BLaER1 treated with 17β-estradiol and CSF1 and Interleukin-3, amounts not matched to agents 10 nM and 100 nM (cell line): ENCODE measurements around the gene CREB3L2.
"Not testable (repeated sequence)": the region's sequence is repeated elsewhere in the genome, so short reads cannot be mapped to it uniquely, and the experiment has no call there.

Experiments used
- H3K27ac ChIP-seq, 11 experiments: shearing (Covaris generic); formaldehyde crosslinking; 2 replicates each; pipeline ENCODE4 v1.8.1; 2022
- H3K27me3 ChIP-seq, 11 experiments: shearing (Covaris generic); formaldehyde crosslinking; 2 replicates each; pipeline ENCODE4 v1.8.1; 2022
- H3K36me3 ChIP-seq, 11 experiments: shearing (Covaris generic); formaldehyde crosslinking; 2 replicates each; pipeline ENCODE4 v1.8.1; 2022
- H3K4me1 ChIP-seq, 10 experiments: shearing (Covaris generic); formaldehyde crosslinking; 2 replicates each; pipeline ENCODE4 v1.8.1; 2022
- H3K4me2 ChIP-seq, 11 experiments: shearing (Covaris generic); formaldehyde crosslinking; 2 replicates each; pipeline ENCODE4 v1.8.1; 2022
- H3K4me3 ChIP-seq, 10 experiments: shearing (Covaris generic); formaldehyde crosslinking; 2 replicates each; pipeline ENCODE4 v1.8.1; 2022
- H3K9ac ChIP-seq, 11 experiments: shearing (Covaris generic); formaldehyde crosslinking; 2 replicates each; pipeline ENCODE4 v1.8.1; 2022
- H3K9me3 ChIP-seq, 11 experiments: shearing (Covaris generic); formaldehyde crosslinking; replicated peaks in 1 of 11; 2 replicates each; pipeline ENCODE4 v1.8.1; 2022
- H4K20me1 ChIP-seq, 11 experiments: shearing (Covaris generic); formaldehyde crosslinking; 2 replicates each; pipeline ENCODE4 v1.8.1; 2022
- Cebpa-rat ChIP-seq, 11 experiments: shearing (Covaris generic); IDR thresholded peaks; 2 replicates each; pipeline ENCODE4 v1.8.1; 2022

CREB3L2 gene

GRCh38 chr7:137836541-137836940 is 165.3 kb downstream of the CREB3L2 start:
- H3K27me3 ChIP-seq, result no peaks in the 10 kb centered on the region
- H3K4me1 ChIP-seq, result peaks cover 0 to 17% (median 0%) of the 10 kb centered on the region in 10 experiments; a peak in 4 of 20 replicates
- H3K27ac ChIP-seq, result no peak overlapping the region
- H3K4me2 ChIP-seq, result peak overlapping the region in 2 of 11 experiments; percentile 34 to 43; a peak in 3 of 22 replicates
- H3K9ac ChIP-seq, result no peak overlapping the region
- H3K36me3 ChIP-seq, result peaks cover 0 to 21% (median 0%) of the 10 kb centered on the region in 11 experiments; a peak in 6 of 22 replicates
- H3K4me3 ChIP-seq, result no peak overlapping the region
- no peaks in the 10 kb centered on the region for H4K20me1 ChIP-seq
- no peak for TF ChIP-seq Cebpa-rat (IDR thresholded peaks at IDR 0.05)
- peaks cover 27 to 34% (median 30%) of the 10 kb centered on the region in 11 experiments for H3K9me3 ChIP-seq

GRCh38 chr7:137836113-137836509 is 165.8 kb downstream of the CREB3L2 start:
- H3K4me3 ChIP-seq, result no peak overlapping the region

GRCh38 chr7:137835486-137836112 is 166.3 kb downstream of the CREB3L2 start:
- Histone ChIP-seq H3K4me1 (peaks cover 0 to 17% (median 0%) of the 10 kb centered on the region in 10 experiments; a peak in 4 of 20 replicates), H3K4me2 (no peak overlapping the region), H3K9me3 (peaks cover 31 to 41% (median 37%) of the 10 kb centered on the region in 11 experiments), H3K27ac (no peak overlapping the region), H3K36me3 (peaks cover 0 to 21% (median 0%) of the 10 kb centered on the region in 11 experiments; a peak in 6 of 22 replicates), H3K9ac (no peak overlapping the region), H3K27me3 (no peaks in the 10 kb centered on the region), H3K4me3 (no peak overlapping the region), H4K20me1 (no peaks in the 10 kb centered on the region)
- TF ChIP-seq Cebpa-rat (IDR thresholded peaks at IDR 0.05), result no peak

More at GRCh38 chr7:137836113-137836509, 165.8 kb downstream of the CREB3L2 start:
- peaks cover 0 to 21% (median 0%) of the 10 kb centered on the region in 11 experiments; a peak in 6 of 22 replicates for H3K36me3 ChIP-seq
- H3K27me3 ChIP-seq, result no peaks in the 10 kb centered on the region
- peak overlapping the region in 1 of 11 experiments; percentile 43; a peak in 1 of 22 replicates for H3K4me2 ChIP-seq
- no peak overlapping the region for H3K27ac ChIP-seq
- H3K9me3 ChIP-seq, result peaks cover 31 to 38% (median 34%) of the 10 kb centered on the region in 11 experiments
- no peaks in the 10 kb centered on the region for H4K20me1 ChIP-seq
- no peak overlapping the region for H3K9ac ChIP-seq
- peaks cover 0 to 17% (median 0%) of the 10 kb centered on the region in 10 experiments; a peak in 4 of 20 replicates for H3K4me1 ChIP-seq
- no peak for TF ChIP-seq Cebpa-rat (IDR thresholded peaks at IDR 0.05)

GRCh38 chr7:137834552-137834951 is 167.3 kb downstream of the CREB3L2 start:
- peaks cover 31 to 44% (median 37%) of the 10 kb centered on the region in 11 experiments for H3K9me3 ChIP-seq
- H3K9ac ChIP-seq, result no peak overlapping the region
- H3K36me3 ChIP-seq, result peaks cover 0 to 21% (median 0%) of the 10 kb centered on the region in 11 experiments; a peak in 6 of 22 replicates
- H4K20me1 ChIP-seq, result no peaks in the 10 kb centered on the region
- H3K4me1 ChIP-seq, result peaks cover 0 to 17% (median 0%) of the 10 kb centered on the region in 10 experiments; a peak in 4 of 20 replicates
- 0 out of 22 replicates have a peak, but pooled peaks of 1 of the 11 experiments have one; percentile 12 for TF ChIP-seq Cebpa-rat (IDR thresholded peaks at IDR 0.05)
- H3K27ac ChIP-seq, result no peak overlapping the region
- H3K4me2 ChIP-seq, result no peak overlapping the region
- H3K27me3 ChIP-seq, result no peaks in the 10 kb centered on the region
- no peak overlapping the region for H3K4me3 ChIP-seq

GRCh38 chr7:137832990-137833389 is 168.9 kb downstream of the CREB3L2 start:
- H3K27me3 ChIP-seq, H3K4me2 ChIP-seq, H3K4me3 ChIP-seq, H3K27ac ChIP-seq, H4K20me1 ChIP-seq, H3K9ac ChIP-seq: not testable (repeated sequence)
- Histone ChIP-seq H3K4me1 (peaks cover 0 to 17% (median 0%) of the 10 kb centered on the region in 10 experiments; a peak in 5 of 20 replicates), H3K9me3 (peaks cover 31 to 44% (median 37%) of the 10 kb centered on the region in 11 experiments), H3K36me3 (peaks cover 0 to 21% (median 0%) of the 10 kb centered on the region in 11 experiments; a peak in 6 of 22 replicates)

- Histone ChIP-seq H3K9ac (no peak overlapping the region), H3K4me1 (peaks cover 0 to 14% (median 0%) of the 10 kb centered on the region in 10 experiments; a peak in 5 of 20 replicates), H3K4me2 (no peak overlapping the region), H3K27me3 (no peaks in the 10 kb centered on the region), H3K27ac (no peak overlapping the region), H3K36me3 (peaks cover 0 to 21% (median 0%) of the 10 kb centered on the region in 11 experiments; a peak in 6 of 22 replicates), H4K20me1 (no peaks in the 10 kb centered on the region), H3K9me3 (peaks cover 31 to 44% (median 37%) of the 10 kb centered on the region in 11 experiments), H3K4me3 (no peak overlapping the region)
- TF ChIP-seq Cebpa-rat (IDR thresholded peaks at IDR 0.05), result no peak
These were observed 169.5 kb downstream of the CREB3L2 start for GRCh38 chr7:137832382-137832781.

- H3K4me3 ChIP-seq, H3K4me1 ChIP-seq, H4K20me1 ChIP-seq, H3K9ac ChIP-seq, H3K4me2 ChIP-seq, H3K27me3 ChIP-seq, H3K27ac ChIP-seq: not testable (repeated sequence)
- H3K9me3 ChIP-seq, result peaks cover 31 to 44% (median 37%) of the 10 kb centered on the region in 11 experiments
- peaks cover 0 to 21% (median 0%) of the 10 kb centered on the region in 11 experiments; a peak in 6 of 22 replicates for H3K36me3 ChIP-seq
These were observed 170.3 kb downstream of the CREB3L2 start for GRCh38 chr7:137831555-137831954.

GRCh38 chr7:137829337-137829992 is 172.4 kb downstream of the CREB3L2 start:
- peaks cover 31 to 40% (median 37%) of the 10 kb centered on the region in 11 experiments for H3K9me3 ChIP-seq
- peaks cover 0 to 7% (median 0%) of the 10 kb centered on the region in 10 experiments; a peak in 1 of 20 replicates for H3K4me1 ChIP-seq
- no peak for TF ChIP-seq Cebpa-rat (IDR thresholded peaks at IDR 0.05)
- H3K4me3 ChIP-seq, result no peak overlapping the region
- no peak overlapping the region for H3K9ac ChIP-seq
- no peak overlapping the region for H3K27ac ChIP-seq
- no peaks in the 10 kb centered on the region for H4K20me1 ChIP-seq
- no peaks in the 10 kb centered on the region for H3K27me3 ChIP-seq
- peaks cover 0 to 21% (median 0%) of the 10 kb centered on the region in 11 experiments; a peak in 6 of 22 replicates for H3K36me3 ChIP-seq
- H3K4me2 ChIP-seq, result no peak overlapping the region

- Histone ChIP-seq H3K4me1 (peaks cover 2 to 12% (median 5%) of the 10 kb centered on the region in 10 experiments), H3K36me3 (peaks cover 0 to 16% (median 0%) of the 10 kb centered on the region in 11 experiments; a peak in 6 of 22 replicates), H3K9me3 (peaks cover 21 to 31% (median 27%) of the 10 kb centered on the region in 11 experiments), H3K9ac (no peak overlapping the region), H3K4me3 (no peak overlapping the region), H3K27ac (no peak overlapping the region), H4K20me1 (no peaks in the 10 kb centered on the region), H3K4me2 (peak overlapping the region in 1 of 11 experiments; percentile 18; a peak in 1 of 22 replicates), H3K27me3 (no peaks in the 10 kb centered on the region)
- TF ChIP-seq Cebpa-rat (IDR thresholded peaks at IDR 0.05), result no peak
These were observed 173.4 kb downstream of the CREB3L2 start for GRCh38 chr7:137828456-137828855.
